ENCODE measurements around the gene C2CD4D.
"Not testable (repeated sequence)": the region's sequence is repeated elsewhere in the genome, so short reads cannot be mapped to it uniquely, and the experiment has no call there.

The C2CD4D gene

DNA sequence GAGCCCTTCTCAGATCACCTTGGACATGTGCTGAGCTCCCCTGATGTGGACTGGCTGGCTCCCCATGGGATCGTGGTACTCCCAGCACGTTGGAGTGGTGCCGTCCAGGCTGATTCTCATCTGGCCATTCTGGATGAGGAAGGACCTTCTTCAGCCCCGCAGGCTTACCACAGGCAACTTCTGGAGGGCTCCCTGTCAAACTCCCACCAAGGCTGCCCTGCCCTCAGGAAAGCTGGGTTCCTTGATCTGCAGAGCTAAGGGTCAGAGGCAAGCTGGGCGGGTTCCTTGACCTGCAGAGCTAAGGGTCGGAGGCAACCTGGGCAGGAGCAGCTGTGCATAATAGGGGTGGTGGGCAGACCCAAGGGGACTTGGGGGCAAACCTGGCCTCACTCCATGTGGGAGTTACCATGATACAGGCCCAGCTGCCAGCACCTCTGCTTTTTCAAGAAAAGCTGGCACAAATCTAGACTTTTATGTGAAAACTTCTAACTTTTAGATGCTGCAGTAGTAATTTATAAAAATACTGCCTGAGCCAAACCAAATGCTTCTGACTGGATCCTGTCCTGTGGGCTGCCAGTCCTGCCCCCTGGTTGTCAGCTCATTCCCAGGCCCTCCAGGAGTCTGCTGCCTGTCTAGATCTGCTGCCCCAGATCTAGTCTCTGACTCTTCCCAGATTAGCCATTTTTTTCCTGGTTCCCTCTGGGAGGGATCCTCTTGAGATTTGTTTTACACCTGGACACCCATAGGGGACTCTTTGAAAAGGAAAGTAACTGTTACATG is 19.5 kb upstream of the C2CD4D start:
- no peak for DNase-seq (ENCODE audit: low read depth in 2 of 2)

DNA sequence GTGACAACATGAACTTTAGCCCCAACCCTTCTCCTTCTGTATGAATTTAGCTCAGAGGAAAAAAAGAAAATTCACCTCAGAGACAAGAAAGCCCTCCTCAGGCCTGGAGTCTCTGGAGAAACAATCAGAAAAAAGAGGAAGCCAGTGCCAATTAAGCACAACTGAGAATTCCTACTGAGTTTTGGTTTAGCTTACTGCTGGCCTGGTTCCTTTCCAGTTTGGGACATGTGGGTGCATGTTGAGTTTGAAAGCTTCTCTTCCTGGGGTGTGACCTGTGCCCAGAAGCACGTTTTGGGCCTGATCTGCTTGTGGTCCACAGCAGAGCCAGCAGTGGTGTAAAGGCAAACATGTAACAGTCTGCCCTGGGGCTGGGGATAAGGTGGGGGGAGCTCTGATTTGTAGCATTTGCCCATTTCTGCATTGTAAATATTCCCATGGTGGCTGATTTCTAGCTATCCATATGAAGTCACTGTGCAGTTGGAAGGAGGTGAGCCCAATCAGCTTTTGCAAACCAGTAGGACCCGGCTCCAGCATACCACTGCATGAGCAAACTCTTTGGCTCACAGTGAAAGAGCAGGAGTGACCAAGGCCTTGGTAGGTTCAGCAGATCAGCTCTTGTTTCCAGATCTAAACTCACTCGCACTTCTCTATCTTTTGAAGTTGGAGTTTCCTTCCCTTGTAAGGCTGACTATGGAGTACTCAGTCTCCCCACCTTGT is 18.6 kb upstream of the C2CD4D start:
- DNase-seq (ENCODE audit: low read depth in 2 of 2), result no peak

- DNase-seq (ENCODE audit: low read depth in 2 of 2), result no peak
Observed at GRCh38 chr1:151855933-151856332, 16.3 kb upstream of the C2CD4D start.

GRCh38 chr1:151855516-151855915 is 15.9 kb upstream of the C2CD4D start:
- DNase-seq (ENCODE audit: low read depth in 2 of 2), result not testable (repeated sequence)

DNA sequence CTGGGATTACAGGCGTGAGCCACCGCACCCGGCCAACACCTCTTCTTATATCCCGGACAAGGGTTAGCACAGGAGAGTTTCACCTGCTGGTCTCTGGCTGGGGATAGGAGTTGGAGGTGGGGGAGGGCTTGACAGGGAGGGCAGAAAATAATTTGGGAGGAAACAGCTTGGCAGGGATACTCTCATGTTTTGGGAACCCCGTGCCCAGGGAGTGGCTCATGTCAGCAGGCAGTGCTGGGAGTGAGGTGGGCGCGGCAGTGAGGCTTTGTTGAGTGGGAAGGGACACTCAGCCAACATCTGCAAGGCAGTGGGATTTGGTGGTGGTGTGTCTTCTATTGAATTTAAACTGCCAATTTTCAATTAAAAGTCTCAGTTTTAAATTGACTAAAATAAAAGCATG is 15.0 kb upstream of the C2CD4D start:
- DNase-seq (ENCODE audit: low read depth in 2 of 2), result no peak

- DNase-seq (ENCODE audit: low read depth in 2 of 2), result no peak
Observed at GRCh38 chr1:151853411-151853943, 13.9 kb upstream of the C2CD4D start, which contains the start of gene THEM5. Gene THEM5, minus strand, starts transcription at chr1:151853712. Its CDS starts 147 bp downstream, at chr1:151853565.

DNA sequence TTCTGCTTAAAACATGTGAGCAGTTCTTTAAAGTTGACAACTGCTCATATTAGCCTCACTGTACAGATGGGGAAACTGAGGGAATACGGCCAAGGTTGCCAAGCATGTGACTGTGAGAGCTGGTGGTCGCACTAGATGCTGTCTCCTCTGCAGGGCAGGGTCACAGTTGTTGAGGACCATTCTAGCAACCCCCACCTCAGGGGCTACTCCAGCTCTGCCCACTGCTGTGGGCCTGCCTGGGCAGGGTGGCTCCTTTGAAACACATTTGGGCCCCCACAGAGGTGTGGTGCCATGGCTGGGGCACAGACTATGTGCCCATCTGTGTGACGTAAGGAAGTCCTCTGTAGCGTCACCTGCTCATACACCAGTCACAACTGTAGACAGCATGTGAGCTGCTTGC is 13.1 kb upstream of the C2CD4D start:
- DNase-seq (ENCODE audit: low read depth in 2 of 2), result no peak

GRCh38 chr1:151851886-151852285 is 12.3 kb upstream of the C2CD4D start:
- no peak for DNase-seq (ENCODE audit: low read depth in 2 of 2)

DNA sequence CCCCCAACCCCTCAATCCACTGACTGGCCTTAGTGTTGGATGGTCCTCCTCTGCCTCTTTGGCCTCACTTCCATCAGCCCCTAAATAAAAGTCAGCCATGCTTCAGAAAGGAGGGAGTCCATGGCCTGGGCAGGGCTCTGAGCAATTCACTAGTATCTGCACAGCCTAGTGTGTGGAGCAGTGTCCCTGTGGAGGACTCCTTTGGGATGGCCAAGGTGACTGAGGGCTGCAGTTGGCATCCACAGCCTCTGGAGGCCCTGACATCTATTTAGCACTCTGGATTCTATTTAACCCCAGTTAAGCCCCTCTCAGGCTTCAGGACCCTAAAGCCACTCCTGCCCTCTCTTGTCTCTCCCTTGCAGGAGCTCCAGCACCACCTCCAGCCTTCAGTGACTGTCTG is 10.3 kb upstream of the C2CD4D start:
- DNase-seq (ENCODE audit: low read depth in 2 of 2), result no peak

GRCh38 chr1:151849126-151849525 is 9.5 kb upstream of the C2CD4D start:
- no peak for DNase-seq (ENCODE audit: low read depth in 2 of 2)

GRCh38 chr1:151847867-151848596 is 8.4 kb upstream of the C2CD4D start:
- DNase-seq (ENCODE audit: low read depth in 2 of 2), result no peak

- DNase-seq (ENCODE audit: low read depth in 2 of 2), result no peak
Observed at GRCh38 chr1:151846686-151847237, 7.1 kb upstream of the C2CD4D start.

GRCh38 chr1:151846062-151846568 is 6.5 kb upstream of the C2CD4D start:
- no peak for DNase-seq (ENCODE audit: low read depth in 2 of 2)

DNA sequence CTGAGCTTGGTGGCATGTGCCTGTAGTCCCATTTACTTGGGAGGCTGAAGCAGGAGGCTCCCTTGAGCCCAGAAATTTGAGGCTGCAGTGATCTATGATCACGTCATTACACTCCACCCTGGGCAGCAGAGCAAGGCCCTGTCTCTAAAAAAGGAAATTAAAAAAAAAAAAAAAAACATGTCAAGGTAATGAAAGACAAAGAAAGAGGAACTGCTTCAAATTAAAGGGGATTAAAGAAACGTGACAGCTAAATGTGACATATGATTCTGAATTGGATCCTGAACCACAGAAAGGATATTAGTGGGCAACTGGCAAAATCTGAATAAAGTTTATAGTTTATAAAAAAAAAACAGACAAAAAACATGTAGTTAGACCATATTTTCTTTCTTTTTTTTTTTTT is 3.8 kb upstream of the C2CD4D start:
- no peak for DNase-seq (ENCODE audit: low read depth in 2 of 2)

DNA sequence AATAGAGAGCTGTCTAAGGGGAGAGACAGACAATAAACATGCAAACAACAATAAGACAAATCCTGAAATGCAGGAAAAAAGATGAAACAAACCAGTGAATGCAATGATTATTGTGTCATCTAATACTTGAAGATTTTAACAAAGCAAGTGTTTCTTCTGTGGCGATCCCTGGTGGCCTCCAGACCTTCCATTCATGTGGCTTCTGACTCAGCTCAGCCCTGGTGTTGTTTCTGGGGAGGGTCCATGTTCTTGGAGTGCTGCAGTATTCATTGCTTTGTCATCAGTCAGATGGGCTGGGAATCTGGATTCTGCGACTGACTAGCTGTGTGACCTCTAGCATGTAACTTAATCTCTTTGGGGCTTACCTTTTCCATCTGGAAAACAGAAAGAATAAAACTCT is 1.5 kb upstream of the C2CD4D start:
- no peak for DNase-seq (ENCODE audit: low read depth in 2 of 2)

- DNase-seq (ENCODE audit: low read depth in 2 of 2), result no peak
Observed at GRCh38 chr1:151840421-151840820, 801 bp upstream of the C2CD4D start.

DNA sequence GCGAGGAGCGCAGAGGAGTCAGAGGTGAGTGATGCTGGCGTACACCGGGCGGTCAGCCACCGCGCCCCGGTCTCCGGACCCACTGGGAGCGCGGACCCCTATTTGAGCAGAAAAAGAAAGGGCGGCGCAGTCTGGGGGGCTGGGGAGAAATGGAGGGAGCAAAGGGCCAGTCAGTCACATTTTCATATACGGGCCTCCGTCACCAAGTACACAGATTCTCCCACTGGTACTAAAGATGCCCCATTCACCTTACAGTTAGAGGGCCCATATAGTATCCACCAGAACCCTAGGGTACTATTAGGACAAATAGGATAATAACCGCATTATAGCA is 573 bp downstream of the C2CD4D start:
- DNase-seq (ENCODE audit: low read depth in 2 of 2), result no peak

DNA sequence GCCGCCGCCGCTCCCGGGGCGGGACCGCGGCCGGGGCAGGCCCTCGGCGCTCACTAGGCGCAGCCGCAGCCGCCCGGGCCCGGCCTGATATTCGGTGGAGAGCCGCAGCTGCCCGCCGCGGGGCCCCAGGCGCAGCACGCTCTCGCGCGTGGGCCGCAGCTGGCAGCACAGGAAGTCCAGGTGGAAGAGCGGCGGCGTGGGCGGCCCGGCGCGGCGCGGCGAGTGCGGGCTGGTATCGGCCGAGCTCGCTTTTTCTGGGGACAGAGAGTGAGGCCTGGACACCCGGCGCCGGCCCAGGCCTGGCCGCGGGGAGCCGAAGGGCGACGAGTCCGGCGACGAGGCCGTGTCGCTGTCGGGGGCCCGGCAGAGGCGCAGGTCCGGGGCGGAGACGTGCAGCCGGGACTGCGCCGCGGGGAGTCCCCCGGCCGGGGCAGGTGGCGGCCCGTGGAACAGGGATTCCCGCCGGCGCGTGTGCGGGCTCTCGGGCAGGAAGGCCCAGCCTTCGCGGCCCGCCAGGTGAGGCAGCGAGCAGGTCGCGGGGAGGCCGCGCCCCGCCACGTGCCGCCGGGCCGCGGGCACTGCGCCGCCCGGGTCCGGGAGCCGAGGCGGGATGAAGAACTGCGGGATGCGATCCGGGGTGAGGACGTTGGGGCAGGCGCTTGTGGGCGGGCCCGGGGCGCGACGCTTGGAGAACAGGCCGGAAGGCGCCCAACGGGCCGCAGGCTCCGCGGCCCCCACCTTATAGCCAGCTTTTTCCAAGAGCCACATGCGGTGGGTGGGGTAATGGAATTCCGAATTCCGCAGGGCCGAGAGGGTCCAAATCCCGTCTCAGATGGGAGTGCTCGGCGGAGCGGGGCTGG is 1.2 kb downstream of the C2CD4D start:
- DNase-seq (ENCODE audit: low read depth in 2 of 2), result no peak

DNA sequence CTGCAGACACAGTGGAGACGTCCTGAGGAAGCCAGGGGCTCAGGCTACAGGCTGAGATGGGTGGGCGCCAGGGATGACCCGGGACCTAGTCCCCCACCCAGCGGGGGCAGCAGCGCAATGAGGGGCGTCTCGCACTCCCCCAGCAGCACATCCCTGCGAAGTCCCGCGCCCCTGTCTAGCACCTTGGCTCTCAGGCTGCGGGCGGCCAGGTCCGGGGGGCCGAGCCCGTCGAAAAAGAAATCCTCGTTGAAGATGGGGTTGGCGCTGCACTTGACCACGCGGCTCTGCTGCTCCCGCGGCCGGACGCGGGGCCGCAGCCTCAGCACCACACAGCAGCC is 1.8 kb downstream of the C2CD4D start:
- DNase-seq (ENCODE audit: low read depth in 2 of 2), result no peak

GRCh38 chr1:151837197-151837596 is 2.4 kb downstream of the C2CD4D start:
- DNase-seq (ENCODE audit: low read depth in 2 of 2), result no peak

DNA sequence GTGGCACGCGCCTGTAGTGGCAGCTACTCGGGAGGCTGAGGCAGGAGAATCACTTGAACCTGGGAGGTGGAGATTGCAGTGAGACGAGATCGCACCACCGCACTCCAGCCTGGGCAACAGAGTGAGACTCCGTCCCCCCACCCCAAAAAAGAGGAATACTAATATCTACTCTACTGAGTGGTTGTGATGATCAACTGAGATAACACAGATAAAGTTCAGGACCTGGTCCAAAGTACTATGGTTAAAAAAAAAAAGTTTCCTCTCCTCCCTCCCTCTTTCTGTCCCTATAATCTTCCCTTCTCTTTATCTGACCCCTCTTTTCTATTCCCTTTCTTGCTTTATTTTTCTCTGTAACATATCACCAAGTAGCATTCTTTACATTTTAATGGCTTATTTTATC is 4.0 kb downstream of the C2CD4D start:
- DNase-seq (ENCODE audit: low read depth in 2 of 2), result no peak
